ENCODE data around the gene SORT1.

GRCh38 chr1:109309347-109309746 is 88.4 kb downstream of the SORT1 start:
- TF ChIP-seq POLR2A (IDR thresholded peaks at IDR 0.05; ENCODE audit: low read depth) (no peak), CTCF (IDR thresholded peaks at IDR 0.05) (no peak)
